ENCODE measurements around the gene PEX14. TPM values are rescaled to one million over a fixed set of nuclear protein-coding genes. Genes with fewer than 3 reads are reported as not detected.

Gene PEX14
- total RNA-seq, 1 donor from 2014 or later: 31.4 TPM

GRCh38 chr1:10610901-10611600, 136.3 kb downstream of the PEX14 start:
- Mint-ChIP-seq H3K9me3 (peaks cover 9% of the 10 kb centered on the region), H3K4me1 (no peaks in the 10 kb centered on the region), H3K36me3 (peaks cover 15% of the 10 kb centered on the region), H3K4me3 (no peak overlapping the region), H3K27ac (no peak overlapping the region), H3K27me3 (ENCODE audit: low read depth) (peaks cover 3% of the 10 kb centered on the region)
- DNase-seq (ENCODE audit: low spot score in 2 of 2, unreplicated experiment in 2 of 2): no peak
- TF ChIP-seq, protein P1, sequence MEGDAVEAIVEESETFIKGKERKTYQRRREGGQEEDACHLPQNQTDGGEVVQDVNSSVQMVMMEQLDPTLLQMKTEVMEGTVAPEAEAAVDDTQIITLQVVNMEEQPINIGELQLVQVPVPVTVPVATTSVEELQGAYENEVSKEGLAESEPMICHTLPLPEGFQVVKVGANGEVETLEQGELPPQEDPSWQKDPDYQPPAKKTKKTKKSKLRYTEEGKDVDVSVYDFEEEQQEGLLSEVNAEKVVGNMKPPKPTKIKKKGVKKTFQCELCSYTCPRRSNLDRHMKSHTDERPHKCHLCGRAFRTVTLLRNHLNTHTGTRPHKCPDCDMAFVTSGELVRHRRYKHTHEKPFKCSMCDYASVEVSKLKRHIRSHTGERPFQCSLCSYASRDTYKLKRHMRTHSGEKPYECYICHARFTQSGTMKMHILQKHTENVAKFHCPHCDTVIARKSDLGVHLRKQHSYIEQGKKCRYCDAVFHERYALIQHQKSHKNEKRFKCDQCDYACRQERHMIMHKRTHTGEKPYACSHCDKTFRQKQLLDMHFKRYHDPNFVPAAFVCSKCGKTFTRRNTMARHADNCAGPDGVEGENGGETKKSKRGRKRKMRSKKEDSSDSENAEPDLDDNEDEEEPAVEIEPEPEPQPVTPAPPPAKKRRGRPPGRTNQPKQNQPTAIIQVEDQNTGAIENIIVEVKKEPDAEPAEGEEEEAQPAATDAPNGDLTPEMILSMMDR (IDR thresholded peaks at IDR 0.05; ENCODE audit: unreplicated experiment): no peak

DNA sequence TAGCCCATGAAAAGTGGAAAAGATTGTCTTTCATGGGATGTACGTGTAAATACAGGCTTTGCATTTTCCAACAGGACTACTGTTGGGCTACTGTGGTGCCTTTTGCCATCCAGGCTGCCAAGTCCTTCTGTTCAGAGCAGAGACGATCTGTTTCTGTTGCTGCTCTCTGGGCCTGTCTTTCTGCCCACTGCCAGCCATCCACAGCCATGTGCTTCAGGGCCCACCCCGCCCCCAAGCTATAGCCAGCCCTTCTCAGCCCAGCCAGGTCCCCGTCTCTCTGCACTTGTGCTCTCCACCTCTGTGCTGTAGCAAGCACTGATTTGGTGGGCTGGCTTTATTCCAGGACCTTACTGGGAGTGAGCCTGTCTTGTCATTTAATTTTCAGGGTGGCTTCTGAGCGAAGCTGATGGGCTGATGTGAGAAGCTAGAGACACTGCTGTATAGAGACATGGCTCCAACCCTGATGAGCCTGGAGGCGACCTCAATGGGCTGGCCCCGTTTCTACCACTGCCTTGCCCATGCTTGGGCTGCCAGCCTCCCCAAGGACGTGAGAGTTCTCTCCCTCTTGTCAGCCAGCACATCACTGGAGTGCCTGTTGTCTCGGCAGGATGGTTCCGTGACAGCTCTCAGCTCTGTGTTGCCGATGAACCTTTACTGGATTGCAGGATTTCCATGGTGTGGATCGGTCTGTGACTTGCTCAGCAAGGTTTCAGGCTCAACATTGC, 137.8 kb downstream of the PEX14 start:
- no peaks in the 10 kb centered on the region for H3K4me1 Mint-ChIP-seq
- peaks cover 12% of the 10 kb centered on the region for H3K36me3 Mint-ChIP-seq
- H3K27me3 Mint-ChIP-seq (ENCODE audit: low read depth): no peaks in the 10 kb centered on the region
- H3K4me3 Mint-ChIP-seq: no peak overlapping the region
- H3K9me3 Mint-ChIP-seq: peaks cover 9% of the 10 kb centered on the region
- no peak overlapping the region for H3K27ac Mint-ChIP-seq
- TF ChIP-seq, protein P1 (IDR thresholded peaks at IDR 0.05; ENCODE audit: unreplicated experiment): no peak
- no peak for DNase-seq (ENCODE audit: low spot score in 2 of 2, unreplicated experiment in 2 of 2)

DNA sequence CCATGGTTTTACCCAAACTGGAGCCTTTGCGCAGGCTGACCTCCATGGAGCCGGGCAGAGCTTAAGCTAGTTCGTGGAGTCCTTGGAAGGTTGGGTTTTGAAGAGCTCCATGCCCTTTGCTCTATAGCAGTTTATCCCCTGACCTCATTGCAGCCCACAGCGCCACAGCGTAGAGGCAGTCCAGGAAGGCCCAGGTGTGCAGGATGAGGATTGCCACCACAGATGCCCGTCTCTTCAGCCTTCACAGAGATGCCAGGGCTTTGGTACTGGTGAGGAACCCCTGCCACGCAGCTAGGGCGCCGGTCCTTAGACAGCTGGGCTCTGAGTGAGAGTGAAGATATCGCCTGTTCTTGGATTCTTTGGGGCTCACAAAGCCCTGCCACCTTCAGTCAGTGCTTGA, 138.6 kb downstream of the PEX14 start:
- no peaks in the 10 kb centered on the region for H3K27me3 Mint-ChIP-seq (ENCODE audit: low read depth)
- H3K4me3 Mint-ChIP-seq: no peak overlapping the region
- peaks cover 9% of the 10 kb centered on the region for H3K36me3 Mint-ChIP-seq
- DNase-seq (ENCODE audit: low spot score in 2 of 2, unreplicated experiment in 2 of 2): no peak
- H3K4me1 Mint-ChIP-seq: no peaks in the 10 kb centered on the region
- peaks cover 9% of the 10 kb centered on the region for H3K9me3 Mint-ChIP-seq
- H3K27ac Mint-ChIP-seq: no peak overlapping the region
- TF ChIP-seq, protein P1 (IDR thresholded peaks at IDR 0.05; ENCODE audit: unreplicated experiment): no peak

DNA sequence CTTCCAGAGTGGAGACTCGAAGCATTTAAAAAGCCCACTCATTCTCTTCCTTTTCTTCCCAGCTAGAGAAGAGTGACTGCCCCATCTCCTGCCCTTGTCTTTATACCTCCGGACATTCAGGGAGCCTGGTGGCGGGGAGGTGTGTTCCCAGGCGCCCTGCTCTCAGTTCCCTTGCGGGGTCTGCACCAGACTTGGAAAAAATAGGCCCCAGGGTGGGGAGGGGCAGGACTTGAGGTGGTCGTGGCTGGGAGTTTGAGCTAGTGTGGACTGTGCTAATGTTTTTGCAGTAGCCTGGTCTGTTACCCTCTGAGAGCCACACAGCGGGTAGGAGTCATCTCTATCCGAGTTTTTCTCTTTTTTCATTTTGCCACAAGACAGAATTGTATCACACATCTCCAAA, 139.1 kb downstream of the PEX14 start:
- no peak for DNase-seq (ENCODE audit: low spot score in 2 of 2, unreplicated experiment in 2 of 2)
- H3K9me3 Mint-ChIP-seq: peaks cover 7% of the 10 kb centered on the region
- H3K36me3 Mint-ChIP-seq: peaks cover 6% of the 10 kb centered on the region
- no peaks in the 10 kb centered on the region for H3K4me1 Mint-ChIP-seq
- no peak overlapping the region for H3K27ac Mint-ChIP-seq
- no peaks in the 10 kb centered on the region for H3K27me3 Mint-ChIP-seq (ENCODE audit: low read depth)
- TF ChIP-seq, protein P1 (IDR thresholded peaks at IDR 0.05; ENCODE audit: unreplicated experiment): no peak
- no peak overlapping the region for H3K4me3 Mint-ChIP-seq

- no peaks in the 10 kb centered on the region for H3K27me3 Mint-ChIP-seq (ENCODE audit: low read depth)
- TF ChIP-seq, protein P1 (IDR thresholded peaks at IDR 0.05; ENCODE audit: unreplicated experiment): no peak
- DNase-seq (ENCODE audit: low spot score in 2 of 2, unreplicated experiment in 2 of 2): no peak
- no peaks in the 10 kb centered on the region for H3K9me3 Mint-ChIP-seq
- H3K4me3 Mint-ChIP-seq: no peak overlapping the region
- no peak overlapping the region for H3K27ac Mint-ChIP-seq
- peaks cover 4% of the 10 kb centered on the region for H3K36me3 Mint-ChIP-seq
- H3K4me1 Mint-ChIP-seq: no peaks in the 10 kb centered on the region
These were observed 139.9 kb downstream of the PEX14 start for GRCh38 chr1:10614377-10615225.

Data from mesothelial cell of epicardium (in vitro differentiated cells).